ENCODE results near the gene GTPBP2.
"Not testable (repeated sequence)": the region's sequence is repeated elsewhere in the genome, so short reads cannot be mapped to it uniquely, and the experiment has no call there.

The GTPBP2 gene, protein sequence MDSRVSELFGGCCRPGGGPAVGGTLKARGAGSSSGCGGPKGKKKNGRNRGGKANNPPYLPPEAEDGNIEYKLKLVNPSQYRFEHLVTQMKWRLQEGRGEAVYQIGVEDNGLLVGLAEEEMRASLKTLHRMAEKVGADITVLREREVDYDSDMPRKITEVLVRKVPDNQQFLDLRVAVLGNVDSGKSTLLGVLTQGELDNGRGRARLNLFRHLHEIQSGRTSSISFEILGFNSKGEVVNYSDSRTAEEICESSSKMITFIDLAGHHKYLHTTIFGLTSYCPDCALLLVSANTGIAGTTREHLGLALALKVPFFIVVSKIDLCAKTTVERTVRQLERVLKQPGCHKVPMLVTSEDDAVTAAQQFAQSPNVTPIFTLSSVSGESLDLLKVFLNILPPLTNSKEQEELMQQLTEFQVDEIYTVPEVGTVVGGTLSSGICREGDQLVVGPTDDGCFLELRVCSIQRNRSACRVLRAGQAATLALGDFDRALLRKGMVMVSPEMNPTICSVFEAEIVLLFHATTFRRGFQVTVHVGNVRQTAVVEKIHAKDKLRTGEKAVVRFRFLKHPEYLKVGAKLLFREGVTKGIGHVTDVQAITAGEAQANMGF

GRCh38 chr6:43629104-43629504 is at the start of gene GTPBP2:
TSS of gene GTPBP2 (minus strand) at chr6:43629264. CDS start at chr6:43629162, 102 bp downstream.
- peak; percentile 99 for DNase-seq

DNA sequence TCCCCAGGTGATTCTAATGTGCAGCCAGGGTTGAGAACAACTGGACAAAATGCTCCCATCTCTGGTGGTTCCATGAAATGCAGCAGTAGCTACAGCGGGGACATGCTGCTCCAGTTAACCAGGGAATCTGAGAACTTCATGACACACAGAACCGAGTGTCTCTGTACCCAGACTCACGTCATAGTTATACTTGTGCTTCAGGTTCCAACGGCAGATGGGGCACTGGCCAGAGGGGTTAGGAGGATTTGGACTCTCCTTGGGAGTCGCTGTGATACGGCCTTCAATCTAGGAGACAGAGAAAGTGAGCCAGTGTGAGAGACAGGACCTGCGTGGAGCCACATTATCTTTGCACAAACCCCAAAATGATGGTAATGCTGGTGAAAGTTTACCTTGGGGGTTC is 49.3 kb upstream of the GTPBP2 start:
- DNase-seq, result no peak

DNA sequence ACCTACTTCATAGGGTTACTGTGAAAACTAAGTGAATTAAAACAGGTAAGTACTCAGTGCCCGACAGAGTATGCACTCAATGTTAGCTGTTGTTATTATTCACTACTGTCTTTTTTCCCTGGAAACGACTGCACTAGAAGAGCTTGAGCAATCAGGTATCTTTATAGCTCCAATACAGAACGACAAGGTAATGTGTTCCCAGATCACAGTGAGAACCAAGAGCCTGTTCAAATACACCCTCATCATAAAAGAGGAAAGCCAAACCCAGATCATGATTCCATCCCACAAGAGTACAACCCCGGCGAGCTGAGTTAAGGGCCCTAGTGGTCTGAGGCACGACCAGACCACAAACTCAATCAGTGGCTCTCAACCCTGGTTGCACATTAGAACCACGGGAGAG is 48.7 kb upstream of the GTPBP2 start:
- DNase-seq, result no peak

DNA sequence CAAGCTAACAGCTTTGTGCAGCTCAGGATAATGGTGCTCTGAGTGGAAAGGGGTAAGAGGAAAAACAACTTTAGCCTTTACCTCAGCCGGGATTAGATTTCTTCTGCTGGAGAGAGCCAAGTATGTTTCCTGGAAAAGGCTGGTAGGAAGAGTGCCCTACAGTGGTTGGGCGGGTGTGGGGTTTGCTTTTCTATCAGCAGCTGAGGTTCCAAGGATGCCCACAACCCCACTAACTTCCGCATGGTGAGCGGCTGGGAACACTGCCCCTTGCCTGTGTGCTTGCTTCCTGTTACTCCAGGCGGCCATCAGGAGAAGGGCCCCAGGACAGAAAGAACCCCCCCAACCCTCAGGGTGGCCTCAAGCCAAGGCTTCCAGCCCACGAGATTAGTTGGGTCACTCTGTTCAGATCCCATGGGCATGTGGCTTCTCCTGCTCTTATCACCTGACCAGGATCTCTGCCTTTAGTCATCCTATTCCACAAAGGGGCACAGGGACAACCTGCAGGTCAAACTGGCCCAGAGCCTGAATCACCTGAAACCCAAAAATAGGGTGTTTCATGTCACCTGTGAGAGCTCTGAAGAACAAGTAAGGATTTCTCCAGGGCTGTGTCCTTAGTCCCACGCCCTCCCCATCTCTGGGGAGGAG is 48.0 kb upstream of the GTPBP2 start:
- no peak for DNase-seq

- no peak for DNase-seq
Observed at GRCh38 chr6:43674921-43675320, 45.9 kb upstream of the GTPBP2 start.

DNA sequence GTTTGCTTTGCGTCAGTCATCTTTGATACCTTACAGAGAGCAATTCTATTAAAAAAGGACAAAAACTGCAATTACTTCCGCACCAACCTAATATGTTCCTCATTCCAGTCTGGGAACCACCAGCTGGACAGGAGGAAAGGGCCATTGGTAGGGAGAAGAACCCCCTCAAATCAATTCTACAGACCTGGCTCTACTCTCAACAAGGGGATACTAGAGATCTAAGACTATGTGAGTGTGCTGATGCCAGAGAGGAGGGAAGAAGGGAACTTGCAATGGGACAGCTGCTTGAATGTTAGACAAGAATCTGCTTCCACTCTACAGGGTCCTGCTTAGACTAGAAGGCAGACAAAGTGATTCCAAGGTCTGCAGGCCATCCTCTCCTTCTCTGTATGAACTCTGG is 45.2 kb upstream of the GTPBP2 start:
- DNase-seq, result no peak

DNA sequence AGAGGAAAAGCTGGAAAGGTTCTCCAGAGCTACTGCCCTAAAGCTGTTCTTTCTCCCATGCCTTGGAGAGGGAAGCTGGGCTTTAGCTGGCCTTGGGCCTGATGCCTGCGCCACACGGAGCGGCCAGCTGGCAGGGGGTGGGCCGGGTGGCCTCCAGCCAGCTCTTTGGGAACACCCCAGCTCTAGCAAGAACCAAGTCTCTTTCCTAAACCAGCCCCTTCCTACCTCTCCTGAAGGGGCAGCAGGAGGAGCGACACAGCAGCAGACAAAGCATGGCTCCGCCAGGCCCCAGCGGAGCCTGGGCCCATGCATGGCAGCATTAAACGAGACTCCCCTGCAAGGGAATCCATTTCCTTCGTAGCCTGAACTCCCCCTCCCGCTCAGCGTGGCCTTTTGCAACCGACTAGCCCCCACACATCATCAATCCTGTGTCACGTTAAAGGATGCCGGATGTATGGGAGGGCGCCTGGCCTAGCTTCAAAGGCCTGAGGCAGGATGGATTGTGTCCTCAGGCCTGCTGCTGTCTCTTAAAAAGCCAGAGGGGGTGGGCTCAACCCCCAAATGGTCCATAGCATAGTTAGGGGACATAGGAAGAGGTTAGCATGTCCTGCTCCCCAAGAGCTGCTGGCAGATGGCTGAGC is 44.5 kb upstream of the GTPBP2 start:
- DNase-seq, result no peak

GRCh38 chr6:43671801-43672690 is 43.0 kb upstream of the GTPBP2 start:
- no peak for DNase-seq

GRCh38 chr6:43671011-43671800 is 42.1 kb upstream of the GTPBP2 start:
- DNase-seq, result no peak

DNA sequence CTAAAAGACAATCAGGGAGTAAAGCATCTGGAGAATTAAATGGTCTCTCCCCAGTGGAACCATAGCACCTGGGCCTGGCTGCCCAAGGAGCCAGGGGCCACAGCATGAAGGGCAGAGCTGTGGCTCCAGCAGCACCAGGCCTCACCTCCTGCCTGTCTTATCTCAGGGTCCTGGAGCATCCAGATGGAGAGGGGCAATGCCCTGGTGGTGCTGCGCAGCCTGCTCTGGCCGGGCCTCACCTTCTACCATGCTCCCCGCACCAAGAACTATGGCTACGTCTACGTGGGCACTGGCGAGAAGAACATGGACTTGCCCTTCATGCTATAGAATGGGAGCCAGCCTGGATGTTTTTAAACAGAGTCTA is 41.5 kb upstream of the GTPBP2 start:
- DNase-seq, result no peak

- DNase-seq, result no peak
Observed at GRCh38 chr6:43669922-43670622, 41.0 kb upstream of the GTPBP2 start.

GRCh38 chr6:43669050-43669921 is 40.2 kb upstream of the GTPBP2 start:
- no peak for DNase-seq

DNA sequence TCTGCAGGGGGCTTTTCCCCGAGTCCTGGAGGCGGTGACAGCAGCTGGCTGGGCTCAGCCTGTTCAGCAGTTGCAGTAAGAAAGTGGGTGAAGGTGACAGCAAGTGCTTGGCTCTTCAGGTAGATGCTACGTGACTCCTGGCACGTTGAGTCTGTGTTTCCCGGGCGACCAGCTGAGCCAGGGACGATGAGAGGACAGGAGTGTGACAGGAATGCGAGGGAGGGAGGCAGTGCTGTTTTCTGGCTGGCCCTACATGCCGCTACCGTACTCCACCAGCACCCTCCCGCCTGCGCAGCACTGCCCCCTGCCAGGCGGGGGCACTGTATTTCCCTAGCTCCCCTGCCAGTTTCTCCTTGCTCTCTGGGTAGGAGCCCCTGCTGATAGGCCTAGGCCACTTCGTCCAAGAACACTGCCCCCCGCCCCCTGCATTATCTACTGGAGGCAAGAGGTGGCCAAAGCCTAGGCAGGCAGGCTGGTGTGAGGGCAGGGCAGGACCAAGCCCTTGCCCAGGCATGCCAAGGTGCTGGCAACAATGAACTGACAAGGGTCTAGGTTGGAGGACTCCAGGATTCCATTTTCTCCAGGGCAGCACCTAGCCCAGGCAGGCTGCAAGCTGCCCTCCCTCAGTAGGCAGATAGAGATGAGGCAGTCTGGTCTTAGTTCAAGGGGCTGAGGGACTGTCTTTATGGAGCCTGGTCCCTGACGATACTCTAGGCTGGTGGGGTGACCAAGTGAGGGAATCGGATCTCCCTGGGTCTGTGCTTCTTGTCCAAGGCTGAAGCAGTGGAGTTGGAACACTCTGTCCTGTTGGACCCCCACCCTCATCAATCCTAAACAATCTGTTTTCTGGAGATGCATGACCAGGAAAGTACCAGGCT is 39.3 kb upstream of the GTPBP2 start:
- peak; percentile 67 for DNase-seq

GRCh38 chr6:43667245-43668150 is 38.4 kb upstream of the GTPBP2 start:
- DNase-seq, result peak; percentile 67

DNA sequence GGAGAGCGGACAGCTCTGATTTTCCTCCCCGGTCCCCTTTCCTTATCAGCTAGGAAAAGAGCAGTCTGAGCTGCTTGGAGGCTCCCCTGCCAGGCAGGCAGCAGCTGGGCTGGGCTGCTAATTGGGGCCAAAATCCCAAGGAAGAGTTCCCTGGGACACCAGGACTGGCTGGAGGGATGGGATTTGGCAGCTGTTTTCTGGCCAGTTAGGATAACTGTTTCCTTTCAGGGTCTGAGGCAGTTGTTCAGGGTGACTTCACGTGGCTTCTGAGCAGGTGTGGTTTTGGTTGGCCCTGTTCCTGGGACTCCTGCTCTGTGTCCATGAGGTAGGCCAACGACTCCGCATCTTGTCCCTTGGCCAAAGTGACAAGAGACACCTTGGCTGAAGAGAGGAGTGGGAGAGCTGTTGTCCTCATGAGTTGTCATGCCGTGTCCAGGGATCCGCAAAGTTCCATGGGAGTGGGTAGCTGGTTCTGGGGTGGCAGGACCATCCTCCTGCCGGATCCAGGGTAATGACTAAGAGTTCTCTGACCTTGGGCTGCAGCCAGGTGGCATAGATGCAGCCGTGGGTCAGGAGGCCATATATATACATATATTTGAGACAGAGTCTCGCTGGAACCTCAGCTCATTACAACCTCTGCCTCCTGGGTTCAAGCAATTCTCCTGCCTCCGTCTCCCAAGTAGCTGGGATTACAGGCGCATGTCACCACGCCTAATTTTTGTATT is 37.3 kb upstream of the GTPBP2 start:
- no peak for DNase-seq

DNA sequence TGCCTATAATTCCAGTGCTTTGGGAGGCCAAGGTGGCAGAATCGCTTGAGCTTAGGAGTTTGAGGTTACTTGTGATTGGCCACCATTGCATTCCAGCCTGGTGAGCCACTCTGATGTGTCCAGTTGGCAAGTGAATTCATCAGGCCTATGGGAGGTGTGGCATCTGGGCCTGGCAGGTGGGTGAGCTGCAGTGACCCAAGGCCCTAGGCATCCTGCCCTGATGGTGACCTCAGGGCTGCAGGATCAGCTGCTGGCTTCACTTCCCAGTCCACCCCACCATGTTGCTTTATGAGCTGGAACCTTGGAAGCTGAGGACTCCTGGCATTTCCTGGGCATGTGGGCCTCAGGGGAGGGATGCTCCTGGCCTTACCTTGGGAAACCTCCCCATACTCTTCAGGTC is 36.3 kb upstream of the GTPBP2 start:
- no peak for DNase-seq

DNA sequence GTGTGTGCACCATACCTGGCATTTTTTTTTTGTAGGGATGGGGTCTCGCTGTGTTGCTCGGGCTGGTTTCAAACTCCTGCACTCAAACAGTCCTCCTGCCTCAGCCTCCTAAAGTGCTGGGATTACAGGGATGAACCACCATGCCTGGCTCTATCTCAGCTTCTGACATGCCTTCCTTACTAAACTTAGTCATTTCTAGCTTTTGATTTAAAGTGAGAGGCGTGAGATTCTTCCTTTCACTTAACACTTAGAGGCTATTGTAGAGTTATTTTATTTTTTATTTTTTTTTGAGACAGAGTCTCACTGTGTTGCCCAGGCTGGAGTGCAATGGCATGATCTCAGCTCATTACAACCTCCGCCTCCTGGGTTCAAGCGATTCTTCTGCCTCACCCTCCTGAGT is 33.9 kb upstream of the GTPBP2 start:
- DNase-seq, result not testable (repeated sequence)

Data from COR-L47 (cell line).